GM23338 (cell line): ENCODE measurements around the gene MXRA5. TPM values are rescaled to one million over a fixed set of nuclear protein-coding genes. Genes with fewer than 3 reads are reported as not detected.

ENCODE experiments used
- ATAC-seq: fragments of 200-7000 bp; cut with Tn5 transposase; 3 replicates; pipeline ENCODE4 v1.9.1; 2020
- DNase-seq: peaks from one replicate; pipeline ENCODE4 v3.0.0-alpha.2; 2015; ENCODE audit warnings: low spot score
- H2AFZ ChIP-seq: fragments of 200-600 bp; sonication (generic); 2 replicates; pipeline ENCODE4 v1.8.0; 2016; ENCODE audit warnings: antibody characterized with exemption, mild to moderate bottlenecking, moderate library complexity
- H3F3A ChIP-seq: fragments of 200-600 bp; sonication (generic); replicated peaks from 2 replicates; pipeline ENCODE4 v1.8.0; 2017; ENCODE audit warnings: antibody characterized with exemption, mixed run types, low read depth
- H3K27ac ChIP-seq: fragments of 200-600 bp; sonication (generic); 2 replicates; pipeline ENCODE4 v1.6.1; 2016; ENCODE audit warnings: low read depth
- H3K27me3 ChIP-seq: fragments of 200-600 bp; sonication (generic); 2 replicates; pipeline ENCODE4 v1.8.0; 2016; ENCODE audit warnings: mild to moderate bottlenecking, mixed run types, moderate library complexity; ENCODE audit not compliant: insufficient read depth
- H3K36me3 ChIP-seq: fragments of 200-600 bp; sonication (generic); 2 replicates; pipeline ENCODE4 v1.8.0; 2016; ENCODE audit warnings: mild to moderate bottlenecking; ENCODE audit not compliant: insufficient read depth
- H3K4me1 ChIP-seq: fragments of 200-600 bp; sonication (generic); 2 replicates; pipeline ENCODE4 v1.8.0; 2016; ENCODE audit warnings: mild to moderate bottlenecking, moderate library complexity; ENCODE audit not compliant: insufficient read depth
- H3K4me2 ChIP-seq: fragments of 200-600 bp; sonication (generic); 2 replicates; pipeline ENCODE4 v1.7.1; 2017; ENCODE audit warnings: mixed run types
- H3K4me3 ChIP-seq: fragments of 200-600 bp; sonication (generic); 2 replicates; pipeline ENCODE4 v1.6.1; 2016; ENCODE audit warnings: mixed run types
- H3K79me2 ChIP-seq: fragments of 200-600 bp; sonication (generic); replicated peaks from 2 replicates; pipeline ENCODE4 v1.8.0; 2017; ENCODE audit warnings: mild to moderate bottlenecking; ENCODE audit not compliant: insufficient read depth
- H3K9me2 ChIP-seq: fragments of 200-600 bp; sonication (generic); 2 replicates; pipeline ENCODE4 v1.8.0; 2017; ENCODE audit not compliant: insufficient read depth
- H4K20me1 ChIP-seq: fragments of 200-600 bp; sonication (generic); replicated peaks from 2 replicates; pipeline ENCODE4 v1.8.0; 2017; ENCODE audit warnings: mild to moderate bottlenecking; ENCODE audit not compliant: insufficient read depth
- H3K27ac Mint-ChIP-seq: 2 replicates; pipeline ENCODE4 v1.8.0; 2020; ENCODE audit warnings: inconsistent platforms, mild to moderate bottlenecking, moderate library complexity, mixed read lengths
- H3K27me3 Mint-ChIP-seq: 3 replicates; pipeline ENCODE4 v1.8.0; 2022; ENCODE audit warnings: low read depth, mild to moderate bottlenecking, moderate library complexity, mixed read lengths, inconsistent platforms; ENCODE audit not compliant: insufficient read depth, poor library complexity
- H3K36me3 Mint-ChIP-seq: 3 replicates; pipeline ENCODE4 v1.8.0; 2021; ENCODE audit warnings: low read depth, mild to moderate bottlenecking, inconsistent platforms, moderate library complexity, mixed read lengths
- H3K4me1 Mint-ChIP-seq: 3 replicates; pipeline ENCODE4 v1.8.0; 2020; ENCODE audit warnings: mild to moderate bottlenecking, inconsistent platforms, mixed read lengths
- H3K4me3 Mint-ChIP-seq: 3 replicates; pipeline ENCODE4 v1.8.0; 2021; ENCODE audit warnings: moderate library complexity, mild to moderate bottlenecking, inconsistent platforms, mixed read lengths
- H3K9me3 Mint-ChIP-seq: 3 replicates; pipeline ENCODE4 v1.8.0; 2020; ENCODE audit warnings: moderate library complexity, mild to moderate bottlenecking, inconsistent platforms, mixed read lengths
- CREB1 ChIP-seq: fragments of 250-450 bp; sonication (Bioruptor Pico); IDR thresholded peaks from 2 replicates; pipeline ENCODE4 v1.5.0; 2020; ENCODE audit warnings: low read depth, mild to moderate bottlenecking, moderate library complexity
- CTCF ChIP-seq, 2 experiments: fragments of 200-600 bp in 1 of 2; sonication (generic) in 1 of 2; conservative IDR thresholded peaks; 2 replicates each; pipeline versions ENCODE4 v1.5.1 to v1.6.1; 2016 to 2017; ENCODE audit warnings: antibody characterized with exemption in 2 of 2, low read depth in 2 of 2, mild to moderate bottlenecking in 2 of 2, moderate library complexity in 1 of 2
- ETS1 ChIP-seq: IDR thresholded peaks from 2 replicates; pipeline ENCODE4 v1.6.1; 2016; ENCODE audit warnings: antibody characterized with exemption
- EZH2 ChIP-seq: fragments of 200-600 bp; sonication (generic); IDR thresholded peaks from one replicate; pipeline ENCODE4 v1.8.0; 2017; ENCODE audit warnings: antibody characterized with exemption, mild to moderate bottlenecking, low read depth; ENCODE audit not compliant: unreplicated experiment
- EZH2phosphoT487 ChIP-seq: fragments of 200-600 bp; sonication (generic); IDR thresholded peaks from one replicate; pipeline ENCODE4 v1.8.1; 2018; ENCODE audit warnings: antibody characterized with exemption; ENCODE audit not compliant: unreplicated experiment
- JUNB ChIP-seq: IDR thresholded peaks from one replicate; pipeline ENCODE4 v1.6.1; 2016; ENCODE audit warnings: antibody characterized with exemption; ENCODE audit not compliant: unreplicated experiment
- NANOG ChIP-seq: IDR thresholded peaks from 2 replicates; pipeline ENCODE4 v1.6.1; 2016; ENCODE audit warnings: antibody characterized with exemption, borderline replicate concordance
- POLR2AphosphoS5 ChIP-seq: IDR thresholded peaks from 2 replicates; pipeline ENCODE4 v1.6.1; 2016; ENCODE audit warnings: antibody characterized with exemption, low read depth
- REST ChIP-seq: IDR thresholded peaks from one replicate; pipeline ENCODE4 v1.6.1; 2018; ENCODE audit warnings: antibody characterized with exemption; ENCODE audit not compliant: unreplicated experiment
- STAT1 ChIP-seq: IDR thresholded peaks from one replicate; pipeline ENCODE4 v1.6.1; 2016; ENCODE audit warnings: antibody characterized with exemption; ENCODE audit not compliant: unreplicated experiment
- ZNF114 ChIP-seq: fragments of 250-450 bp; sonication (Bioruptor Pico); IDR thresholded peaks from 2 replicates; pipeline ENCODE4 v1.5.0; 2020; ENCODE audit warnings: mild to moderate bottlenecking, moderate library complexity
- ZNF331 ChIP-seq: fragments of 250-450 bp; sonication (Bioruptor Pico); IDR thresholded peaks from 2 replicates; pipeline ENCODE4 v1.5.0; 2020; ENCODE audit warnings: low read depth, mild to moderate bottlenecking, moderate library complexity
- ZNF462 ChIP-seq: fragments of 250-450 bp; sonication (Bioruptor Pico); IDR thresholded peaks from 2 replicates; pipeline ENCODE4 v1.5.0; 2020; ENCODE audit warnings: mild to moderate bottlenecking, moderate library complexity
- polyA plus RNA-seq: library from polyadenylated mRNA; unstranded; fragments of >200 nt; fragmentation: Nextera tagmentation; extraction: Ambion mirVana; gene quantifications from 2 replicates; pipeline ENCODE4 v1.2.1, GENCODE V29; 2016
- total RNA-seq: library from RNA; depleted of rRNA; stranded (reverse); fragments of >200 nt; shearing (Covaris generic); gene quantifications from 2 replicates; pipeline ENCODE4 v1.2.3, GENCODE V29; 2014

MXRA5 gene
- total and polyA plus RNA-seq, 2 experiments from 2014 or later, result 0.45 to 2.6 TPM

GRCh38 chrX:3360881-3361280, 14.4 kb upstream of the MXRA5 start:
- Histone ChIP-seq H2AFZ (no peak overlapping the region), H3K36me3 (no peaks in the 10 kb centered on the region), H3K9me2 (no peaks in the 10 kb centered on the region), H3K79me2 (no peaks in the 10 kb centered on the region), H4K20me1 (no peaks in the 10 kb centered on the region), H3K4me2 (no peak overlapping the region), H3K4me1 (no peaks in the 10 kb centered on the region), H3K27me3 (no peaks in the 10 kb centered on the region), H3F3A (no peaks in the 10 kb centered on the region), H3K27ac (no peak overlapping the region), H3K4me3 (no peak overlapping the region)
- TF ChIP-seq EZH2phosphoT487, result no peak
- no peak for TF ChIP-seq NANOG
- no peak for TF ChIP-seq CTCF (conservative IDR thresholded peaks at IDR 0.05; ENCODE audit: low read depth in 2 of 2)
- TF ChIP-seq ZNF462 (CRISPR knock-in tag), result no peak
- TF ChIP-seq REST, result no peak
- TF ChIP-seq ZNF331 (CRISPR knock-in tag), result no peak
- no peak for TF ChIP-seq ETS1
- no peak for TF ChIP-seq ZNF114
- TF ChIP-seq EZH2, result no peak
- TF ChIP-seq STAT1, result no peak
- TF ChIP-seq JUNB, result no peak
- TF ChIP-seq POLR2AphosphoS5, result no peak
- no peak for TF ChIP-seq CREB1 (CRISPR knock-in tag)
- Mint-ChIP-seq H3K4me1 (no peaks in the 10 kb centered on the region), H3K9me3 (no peaks in the 10 kb centered on the region), H3K4me3 (no peak overlapping the region), H3K36me3 (no peaks in the 10 kb centered on the region), H3K27ac (no peak overlapping the region), H3K27me3 (peaks cover 2% of the 10 kb centered on the region)
- DNase-seq (no peak), ATAC-seq (no peak)
